ENCODE data around the gene SLC5A9.
"Not testable (repeated sequence)": the region's sequence is repeated elsewhere in the genome, so short reads cannot be mapped to it uniquely, and the experiment has no call there.

Gene SLC5A9

GRCh38 chr1:48254254-48254653 is 31.7 kb downstream of the SLC5A9 start:
- H3K9me3 ChIP-seq (ENCODE audit: severe bottlenecking), result no peaks in the 10 kb centered on the region
- no peaks in the 10 kb centered on the region for H3K27me3 ChIP-seq (ENCODE audit: insufficient read depth, low read depth, severe bottlenecking)
- no peaks in the 10 kb centered on the region for H3K36me3 ChIP-seq
- DNase-seq, result no peak
- no peak overlapping the region for H3K4me3 ChIP-seq (ENCODE audit: low read depth, low read length)
- H3K27ac ChIP-seq, result no peak overlapping the region
- TF ChIP-seq CTCF (IDR thresholded peaks at IDR 0.05; ENCODE audit: low read depth, low read length), result no peak

- no peak for TF ChIP-seq CTCF (IDR thresholded peaks at IDR 0.05; ENCODE audit: low read depth, low read length)
- no peaks in the 10 kb centered on the region for H3K36me3 ChIP-seq
- H3K27me3 ChIP-seq (ENCODE audit: insufficient read depth, low read depth, severe bottlenecking), result no peaks in the 10 kb centered on the region
- DNase-seq, result no peak
- no peak overlapping the region for H3K27ac ChIP-seq
- no peaks in the 10 kb centered on the region for H3K9me3 ChIP-seq (ENCODE audit: severe bottlenecking)
- no peak overlapping the region for H3K4me3 ChIP-seq (ENCODE audit: low read depth, low read length)
Measured at GRCh38 chr1:48258106-48258505, 35.6 kb downstream of the SLC5A9 start.

GRCh38 chr1:48261881-48262400 is 39.4 kb downstream of the SLC5A9 start:
- Histone ChIP-seq H3K4me3 (ENCODE audit: low read depth, low read length) (no peak overlapping the region), H3K36me3 (no peaks in the 10 kb centered on the region), H3K27ac (no peak overlapping the region), H3K9me3 (ENCODE audit: severe bottlenecking) (no peaks in the 10 kb centered on the region), H3K27me3 (ENCODE audit: insufficient read depth, low read depth, severe bottlenecking) (no peaks in the 10 kb centered on the region)
- TF ChIP-seq CTCF (IDR thresholded peaks at IDR 0.05; ENCODE audit: low read depth, low read length), result no peak
- no peak for DNase-seq

- DNase-seq, result no peak
- Histone ChIP-seq H3K27me3 (ENCODE audit: insufficient read depth, low read depth, severe bottlenecking) (no peaks in the 10 kb centered on the region), H3K27ac (no peak overlapping the region), H3K9me3 (ENCODE audit: severe bottlenecking) (no peaks in the 10 kb centered on the region), H3K36me3 (no peaks in the 10 kb centered on the region), H3K4me3 (ENCODE audit: low read depth, low read length) (no peak overlapping the region)
- no peak for TF ChIP-seq CTCF (IDR thresholded peaks at IDR 0.05; ENCODE audit: low read depth, low read length)
Measured at GRCh38 chr1:48263041-48263440, 40.5 kb downstream of the SLC5A9 start.

GRCh38 chr1:48266576-48266975 is 44.1 kb downstream of the SLC5A9 start:
- TF ChIP-seq CTCF (IDR thresholded peaks at IDR 0.05; ENCODE audit: low read depth, low read length), result no peak
- no peaks in the 10 kb centered on the region for H3K9me3 ChIP-seq (ENCODE audit: severe bottlenecking)
- H3K4me3 ChIP-seq (ENCODE audit: low read depth, low read length), result no peak overlapping the region

GRCh38 chr1:48277437-48277836 is 54.9 kb downstream of the SLC5A9 start:
- not testable (repeated sequence) for H3K4me3 ChIP-seq (ENCODE audit: low read depth, low read length); H3K27me3 ChIP-seq (ENCODE audit: insufficient read depth, low read depth, severe bottlenecking)

More at GRCh38 chr1:48266576-48266975, 44.1 kb downstream of the SLC5A9 start:
- Histone ChIP-seq H3K27me3 (ENCODE audit: insufficient read depth, low read depth, severe bottlenecking) (no peaks in the 10 kb centered on the region), H3K27ac (no peak overlapping the region), H3K36me3 (no peaks in the 10 kb centered on the region)
- DNase-seq, result no peak

GRCh38 chr1:48282329-48282728 is 59.8 kb downstream of the SLC5A9 start:
- not testable (repeated sequence) for H3K36me3 ChIP-seq; H3K27me3 ChIP-seq (ENCODE audit: insufficient read depth, low read depth, severe bottlenecking); H3K4me3 ChIP-seq (ENCODE audit: low read depth, low read length); H3K27ac ChIP-seq; H3K9me3 ChIP-seq (ENCODE audit: severe bottlenecking); DNase-seq

More at GRCh38 chr1:48277437-48277836, 54.9 kb downstream of the SLC5A9 start:
- not testable (repeated sequence) for DNase-seq; H3K36me3 ChIP-seq; H3K27ac ChIP-seq; H3K9me3 ChIP-seq (ENCODE audit: severe bottlenecking)

All from WERI-Rb-1 (cell line).